NCI-H2029 (cell line): ENCODE results near the gene EPHA7.

Experiments used
- DNase-seq: peaks from one replicate; lab custom pipeline; 2025; lab: John Stamatoyannopoulos, UW

EPHA7 gene

DNA sequence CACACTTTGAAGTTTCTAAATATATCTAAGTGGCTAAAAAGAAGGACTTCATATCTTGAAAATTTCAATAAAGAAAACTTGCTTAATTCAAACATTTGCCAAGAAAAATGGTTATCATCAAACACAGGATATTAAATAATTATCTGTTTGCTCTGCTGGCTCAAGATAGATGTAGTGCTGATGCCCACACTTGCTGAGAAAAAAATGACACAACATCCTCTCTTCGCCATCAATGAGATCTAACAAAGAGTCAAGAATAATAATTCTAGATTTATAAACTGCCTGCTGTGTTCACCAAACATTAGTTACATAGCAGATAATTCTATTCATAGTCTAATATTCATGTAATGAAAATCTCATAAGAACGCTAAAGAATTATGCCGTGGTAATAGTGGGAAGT, 93.6 kb downstream of the EPHA7 start:
- DNase-seq: no peak

DNA sequence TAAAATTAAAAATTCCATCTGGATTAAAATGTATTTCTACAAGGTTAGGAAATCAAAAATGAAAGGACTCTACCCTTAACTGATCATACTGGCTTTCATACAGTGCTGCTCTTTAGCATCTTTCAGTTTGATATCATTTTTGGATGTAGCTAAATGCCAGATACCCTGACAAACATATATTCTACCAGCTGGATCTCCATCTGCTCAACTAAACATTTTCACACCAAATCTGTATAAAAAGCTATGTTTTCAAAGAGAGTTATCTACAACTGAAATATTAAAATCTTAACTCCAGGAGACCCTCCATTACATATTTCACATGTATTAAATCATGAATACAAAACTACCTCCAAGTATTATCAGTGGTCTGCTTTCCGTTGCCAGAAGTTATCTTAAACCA, 95.7 kb downstream of the EPHA7 start:
- DNase-seq: no peak

DNA sequence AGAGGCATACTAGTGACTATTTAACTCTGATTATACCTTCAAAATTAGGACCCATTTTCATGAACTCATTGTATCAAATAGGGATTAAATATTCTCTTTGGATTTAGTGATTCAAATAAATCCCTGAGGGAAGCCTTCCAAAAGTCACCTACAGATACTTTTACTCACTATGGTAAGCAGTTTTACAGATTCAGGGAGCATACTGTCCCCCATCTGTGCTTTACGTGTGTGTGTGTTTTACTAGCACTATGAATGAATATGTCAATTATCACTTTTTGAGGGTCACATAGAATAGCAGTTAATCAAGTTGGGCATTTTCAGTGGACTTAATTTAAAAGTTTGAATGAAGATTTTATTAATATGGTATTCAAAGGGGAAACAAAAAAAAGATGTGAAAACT, 96.7 kb downstream of the EPHA7 start:
- no peak for DNase-seq

DNA sequence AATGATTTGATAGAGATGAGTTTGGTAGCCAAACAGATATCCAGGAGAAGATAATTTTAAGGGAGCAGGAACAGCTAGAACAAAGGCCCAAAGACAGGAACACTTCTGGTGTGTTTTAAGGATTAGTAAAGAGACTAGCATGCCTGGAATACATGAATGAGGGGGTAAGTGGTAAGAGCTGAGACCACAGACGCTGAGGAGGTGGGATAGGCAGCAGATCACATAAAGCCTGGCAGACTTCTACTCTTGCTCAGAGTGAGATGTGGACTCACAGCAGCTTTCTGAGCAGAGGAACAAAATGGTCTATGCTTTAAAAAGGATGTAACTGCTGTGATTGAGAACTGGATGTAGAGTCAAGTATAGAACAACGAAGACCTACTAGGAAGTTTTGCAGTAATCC, 100.1 kb downstream of the EPHA7 start:
- no peak for DNase-seq

DNA sequence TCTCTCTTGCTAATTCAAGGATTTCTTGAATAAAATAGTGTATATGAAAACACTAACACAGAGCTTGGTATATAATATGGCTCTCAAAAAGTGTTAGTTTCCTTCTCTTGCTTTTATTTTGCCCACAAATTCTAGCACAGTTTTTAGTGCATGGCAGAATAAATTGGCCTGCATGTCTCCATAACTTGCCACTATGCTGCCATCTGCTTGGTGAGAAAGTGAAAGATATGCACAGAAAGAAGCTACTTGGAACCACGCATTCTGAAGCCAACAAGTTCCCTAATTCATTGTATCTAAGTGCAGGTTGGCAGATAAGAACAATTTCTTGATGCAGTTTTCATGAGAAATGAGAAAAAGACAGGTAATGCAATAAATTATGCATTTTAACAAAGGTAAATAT, 101.2 kb downstream of the EPHA7 start:
- DNase-seq: no peak

DNA sequence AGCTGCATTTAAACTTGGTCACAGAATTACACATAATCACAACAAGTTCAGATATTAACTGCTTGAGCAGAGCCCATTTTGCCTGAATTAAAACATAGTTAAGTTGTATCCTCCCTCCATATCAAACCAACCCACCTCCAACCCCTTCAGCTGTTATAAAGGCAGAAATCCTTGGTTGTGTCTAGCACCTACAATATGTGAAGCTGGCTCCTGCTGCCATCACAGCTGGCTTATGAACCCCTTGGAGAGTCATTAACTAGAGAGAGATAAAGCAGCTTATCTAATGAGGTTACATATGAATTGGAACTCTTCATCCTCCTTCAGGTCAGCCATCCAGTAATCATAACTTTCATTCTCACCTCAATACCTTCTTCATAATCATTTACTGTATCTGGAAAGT, 101.8 kb downstream of the EPHA7 start:
- DNase-seq: no peak

DNA sequence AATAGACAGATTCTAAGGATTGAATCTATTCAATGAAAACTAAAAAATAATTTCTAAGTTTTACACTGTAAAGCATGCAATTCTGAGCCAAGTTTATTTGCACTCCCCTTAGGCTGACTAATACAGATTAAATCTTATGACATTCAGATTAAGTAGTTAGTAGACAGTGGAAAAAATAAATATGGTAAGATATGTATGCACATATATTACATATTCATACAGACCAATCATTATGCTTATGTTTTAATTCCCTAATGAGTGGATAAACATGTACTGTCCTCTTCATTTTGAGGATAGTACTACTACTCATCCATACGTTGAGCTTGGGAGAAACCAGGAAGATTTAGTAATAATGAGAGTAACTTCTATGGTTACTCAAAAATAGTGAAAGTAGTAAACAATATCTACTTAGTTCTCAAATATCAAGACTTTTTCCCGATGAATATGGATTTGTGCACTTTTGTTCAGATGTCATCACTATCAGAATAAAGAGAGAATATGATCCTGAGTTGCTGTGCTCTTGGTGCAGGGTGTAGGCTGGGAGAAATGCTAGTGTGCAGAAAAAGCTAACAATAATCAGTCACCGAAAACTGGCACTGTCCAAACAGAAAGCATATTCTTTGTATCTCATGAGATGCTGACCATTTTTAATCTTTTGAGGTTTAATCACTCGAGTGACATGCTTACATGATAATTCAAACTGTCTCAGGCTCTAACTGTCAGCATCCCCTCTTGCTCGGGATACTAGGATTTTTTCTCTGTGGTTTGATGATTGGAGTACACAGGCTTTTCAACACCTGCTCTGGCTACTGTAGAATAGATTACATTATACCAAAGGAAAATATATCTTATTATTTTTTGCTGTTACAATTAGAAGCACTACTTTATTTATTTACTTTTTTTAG, 111.6 kb downstream of the EPHA7 start:
- no peak for DNase-seq

DNA sequence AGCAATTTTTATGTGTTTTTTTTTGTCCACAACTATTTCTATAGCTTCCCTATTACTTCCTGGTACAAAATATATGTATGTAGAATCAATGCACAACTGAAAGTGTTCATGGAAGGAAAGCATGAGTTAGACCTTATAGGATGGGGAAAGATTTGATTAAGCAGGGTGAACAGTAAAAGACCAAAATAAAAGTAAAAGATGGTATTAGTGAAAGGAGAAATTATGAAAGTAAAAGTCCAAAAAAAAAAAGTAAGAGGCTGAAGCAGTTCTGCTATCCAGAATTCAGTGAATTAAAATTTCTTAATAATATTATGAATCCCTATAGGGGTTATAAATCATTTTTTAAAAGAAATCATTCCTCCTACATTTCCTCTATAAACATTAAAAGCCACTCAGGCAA, 114.3 kb downstream of the EPHA7 start:
- DNase-seq: no peak

DNA sequence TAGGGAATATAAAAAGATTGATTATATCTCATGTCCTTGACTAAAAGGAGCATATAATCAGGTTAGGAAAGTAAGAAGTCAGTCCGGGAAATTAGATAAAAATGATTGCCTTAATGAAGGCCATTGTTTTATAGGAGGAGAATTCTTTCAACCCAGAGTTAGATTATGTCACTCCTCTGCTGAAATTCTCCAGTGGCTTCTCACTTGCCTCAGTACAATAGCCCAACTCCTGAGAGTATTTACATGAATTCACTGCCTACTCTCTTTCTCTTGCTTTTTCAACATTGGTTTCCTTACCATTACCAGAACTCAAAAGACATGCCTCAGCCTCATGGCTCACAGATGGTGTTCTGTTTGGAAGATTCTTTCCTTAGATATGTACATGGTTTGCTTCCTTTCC, 114.9 kb downstream of the EPHA7 start:
- no peak for DNase-seq

DNA sequence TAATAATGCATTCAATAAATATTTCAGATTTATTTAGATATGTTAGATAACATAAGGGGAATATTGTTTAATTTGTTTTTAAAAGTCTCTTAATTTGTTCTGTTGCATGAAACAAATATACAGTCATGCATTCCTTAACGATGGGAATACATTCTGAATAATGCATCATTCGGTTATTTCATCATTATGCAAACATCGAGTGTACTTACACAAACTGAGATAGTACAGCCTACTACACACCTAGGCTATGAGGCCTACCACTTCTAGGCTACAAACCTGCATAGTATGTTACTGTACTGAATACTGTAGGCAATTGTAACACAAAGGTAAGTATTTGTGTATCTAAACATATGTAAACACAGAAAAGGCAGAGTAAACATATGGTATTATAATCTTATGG, 118.7 kb downstream of the EPHA7 start:
- DNase-seq: peak; percentile 79

DNA sequence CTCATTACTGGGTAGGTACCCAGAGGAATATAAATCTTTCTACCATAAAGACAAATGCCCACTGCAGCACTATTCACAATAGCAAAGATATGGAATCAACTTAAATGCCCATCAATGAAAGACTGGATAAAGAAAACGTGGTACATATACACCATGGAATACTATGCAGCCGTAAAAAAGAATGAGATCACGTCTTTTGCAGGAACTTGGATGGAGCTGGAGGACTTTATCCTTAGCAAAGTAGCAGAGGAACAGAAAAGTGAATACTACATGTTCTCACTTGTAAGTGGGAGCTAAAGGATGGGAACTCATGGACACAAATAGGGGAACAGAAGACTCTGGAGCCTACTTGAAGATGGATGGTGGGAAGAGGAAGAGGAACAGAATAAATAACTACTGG, 119.7 kb downstream of the EPHA7 start:
- DNase-seq: no peak

DNA sequence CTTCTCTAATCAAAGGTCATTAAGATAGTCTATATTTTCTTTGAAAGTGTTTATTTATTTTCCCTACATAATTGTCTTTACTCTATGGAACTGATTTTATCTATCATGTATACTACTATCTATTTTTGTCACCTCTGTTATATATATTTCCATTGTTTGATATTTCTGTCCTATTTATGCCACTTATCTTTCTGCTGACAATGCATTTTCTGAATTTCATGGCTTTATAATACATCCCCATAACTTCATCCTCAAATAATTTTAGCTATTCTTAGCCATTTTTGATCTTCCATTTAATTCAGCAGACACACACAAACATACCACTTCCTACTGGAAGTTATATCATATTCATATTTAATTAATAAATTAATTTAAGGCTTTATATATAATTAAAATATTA, 123.7 kb downstream of the EPHA7 start:
- DNase-seq: no peak

DNA sequence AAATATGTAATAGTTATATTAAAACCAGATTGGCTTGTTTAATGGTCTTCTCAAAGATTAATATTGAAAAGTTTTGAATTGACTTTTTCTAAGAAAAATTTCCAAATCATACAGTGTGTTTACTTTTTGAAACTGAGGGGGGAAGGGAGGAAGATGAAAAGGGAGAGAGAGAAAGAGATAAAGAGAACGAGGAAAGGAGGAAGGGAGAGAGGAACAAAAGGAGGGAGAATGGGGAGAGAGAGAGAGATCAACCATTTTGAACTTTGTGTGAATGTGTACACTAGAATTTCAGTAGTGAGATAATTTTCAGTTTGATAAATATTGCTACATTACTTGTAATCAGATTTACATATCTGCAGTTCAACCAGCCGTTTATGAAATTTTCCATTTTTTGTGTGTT, 124.5 kb downstream of the EPHA7 start:
- DNase-seq: no peak

DNA sequence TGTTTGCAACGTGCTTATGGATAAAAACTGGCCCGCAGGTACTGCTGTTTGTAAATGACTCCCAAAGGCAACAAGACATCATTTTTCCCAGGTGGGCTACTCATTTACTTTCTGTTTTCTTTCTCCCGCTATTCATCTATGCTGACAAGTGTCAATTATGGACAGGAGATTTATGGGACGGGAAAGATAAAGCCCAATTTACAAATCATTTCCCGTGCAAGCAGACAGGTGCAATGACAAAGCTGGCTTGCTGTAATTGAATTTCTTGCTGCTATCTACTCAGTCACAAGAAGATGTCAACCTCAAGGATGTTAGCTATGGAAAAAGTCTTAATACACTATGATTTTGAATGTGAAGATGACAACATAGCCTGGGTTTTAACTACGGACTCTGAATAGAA, 125.5 kb downstream of the EPHA7 start:
- no peak for DNase-seq

DNA sequence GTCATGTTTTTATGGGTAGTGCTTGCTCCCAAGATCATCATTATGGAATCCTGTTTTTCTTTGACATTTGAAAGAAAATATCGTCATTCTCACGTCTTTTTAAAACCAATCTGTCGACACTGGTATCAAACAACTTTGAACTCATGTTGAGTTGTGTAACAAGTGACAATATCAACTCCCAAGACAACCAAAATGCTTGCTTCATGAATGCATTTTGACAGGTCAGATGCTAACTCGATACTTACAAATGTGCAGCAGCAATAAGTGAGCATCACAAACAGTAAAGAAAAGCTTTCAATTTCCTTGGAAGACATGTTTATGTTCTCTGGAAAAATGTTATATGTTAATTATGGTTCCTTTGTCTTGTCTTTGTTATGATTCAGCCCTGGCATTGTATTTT, 125.9 kb downstream of the EPHA7 start:
- no peak for DNase-seq

DNA sequence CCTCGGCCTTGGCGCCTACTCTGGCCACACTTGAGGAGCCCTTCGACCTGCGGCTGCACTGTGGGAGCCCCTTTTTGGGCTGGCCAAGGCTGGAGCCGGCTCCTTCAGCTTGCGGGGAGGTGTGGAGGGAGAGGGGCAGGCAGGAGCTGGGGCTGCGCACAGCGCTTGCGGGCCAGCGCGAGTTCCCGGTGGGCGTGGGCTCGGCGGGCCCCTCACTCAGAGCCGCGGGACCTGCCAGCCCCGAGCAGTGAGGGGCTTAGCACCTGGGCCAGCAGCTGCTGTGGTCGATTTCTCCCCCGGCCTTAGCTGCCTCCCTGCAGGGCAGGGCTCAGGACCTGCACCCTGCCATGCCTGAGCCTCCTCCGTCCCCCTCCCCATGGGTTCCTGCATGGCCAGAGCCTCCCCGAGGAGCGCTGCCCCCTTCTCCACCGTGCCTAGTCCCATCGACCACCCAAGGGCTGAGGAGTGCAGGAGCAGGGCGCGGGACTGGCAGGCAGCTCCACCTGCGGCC, 136.8 kb downstream of the EPHA7 start:
- DNase-seq: no peak

DNA sequence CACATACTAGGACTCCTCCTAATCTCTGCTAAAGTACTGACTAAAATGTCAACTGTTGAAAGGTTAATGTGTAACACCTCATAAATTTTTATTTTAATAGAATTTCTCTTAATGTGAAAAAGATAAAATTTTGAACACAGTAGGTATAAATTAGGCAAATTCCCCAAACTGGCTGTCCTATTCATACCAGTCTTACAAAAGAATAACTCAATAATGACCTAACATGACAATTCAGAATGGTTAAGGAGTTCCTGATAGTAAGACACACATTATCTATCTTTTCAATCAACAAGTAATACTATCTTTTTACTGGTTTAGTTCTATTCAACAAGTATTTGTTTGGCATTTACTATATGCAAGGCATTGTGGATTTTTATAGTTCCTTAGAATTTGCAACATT, 141.1 kb downstream of the EPHA7 start:
- no peak for DNase-seq

DNA sequence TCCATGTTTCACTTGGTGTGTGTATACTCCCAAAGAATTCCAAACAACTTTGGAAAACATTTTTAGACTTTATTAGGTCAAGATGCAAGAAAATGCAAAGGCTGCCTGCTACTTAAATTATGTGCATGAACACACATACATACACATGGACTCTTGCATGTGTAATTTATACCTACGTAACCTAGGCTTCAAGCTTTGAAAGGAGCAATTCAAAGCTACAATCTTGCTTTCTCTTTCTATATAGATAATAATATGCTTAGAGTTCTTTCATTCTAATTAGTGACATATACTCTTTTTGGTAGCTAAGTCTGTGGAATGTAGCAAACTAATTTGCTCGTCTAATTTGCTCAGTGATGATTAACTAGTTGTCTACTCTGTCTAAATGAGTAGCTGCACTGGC, 146.5 kb downstream of the EPHA7 start:
- no peak for DNase-seq

DNA sequence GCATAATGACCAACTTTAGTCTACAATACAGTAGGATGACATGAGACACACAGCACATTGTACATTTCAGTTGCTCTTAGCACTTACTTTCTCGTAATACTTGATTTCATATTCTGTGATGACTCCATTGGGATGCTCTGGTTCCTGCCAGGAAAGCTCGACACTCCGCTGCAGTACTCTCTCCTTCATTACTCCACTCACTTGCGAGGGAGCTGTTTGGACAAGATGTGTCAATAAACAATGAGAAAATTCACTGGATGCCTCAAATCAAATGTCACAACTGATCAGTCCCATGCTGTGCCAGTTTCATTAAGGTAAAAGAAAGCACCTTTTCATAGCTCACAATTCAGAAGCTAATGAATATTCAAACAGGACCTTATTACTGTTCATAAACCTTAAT, 147.1 kb downstream of the EPHA7 start:
- DNase-seq: no peak

DNA sequence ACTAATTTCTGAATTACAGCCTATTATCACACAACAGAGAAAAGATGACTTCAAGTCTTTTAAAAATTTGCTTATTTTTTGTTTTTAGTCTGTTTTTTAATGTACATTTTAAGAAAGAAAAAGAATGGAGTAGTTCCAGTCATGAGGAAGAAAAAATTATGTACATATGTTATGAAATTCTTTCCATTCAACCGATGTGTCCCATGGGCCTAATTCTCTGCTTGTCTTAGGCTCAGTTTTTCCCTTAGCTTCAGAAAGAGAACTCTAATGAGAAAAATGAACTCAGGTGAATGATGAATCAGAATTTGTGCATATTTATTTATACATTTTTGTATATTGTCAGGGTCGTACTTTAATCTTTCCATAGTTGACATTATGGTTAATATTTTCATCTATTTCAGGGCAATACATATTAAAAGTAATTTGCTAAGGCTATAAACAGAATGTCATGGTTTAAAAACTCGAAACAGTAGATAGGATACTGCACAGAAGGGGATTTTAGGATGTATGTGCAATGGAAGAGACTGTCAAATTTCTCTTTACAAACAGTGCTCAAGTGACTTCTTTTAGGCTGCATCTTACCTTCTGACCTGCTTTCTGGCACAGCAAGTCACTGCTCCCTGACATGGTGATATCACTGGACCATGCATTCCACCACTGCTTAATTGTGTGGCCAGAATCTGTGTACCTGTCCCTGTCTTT, 153.1 kb downstream of the EPHA7 start:
- DNase-seq: no peak

DNA sequence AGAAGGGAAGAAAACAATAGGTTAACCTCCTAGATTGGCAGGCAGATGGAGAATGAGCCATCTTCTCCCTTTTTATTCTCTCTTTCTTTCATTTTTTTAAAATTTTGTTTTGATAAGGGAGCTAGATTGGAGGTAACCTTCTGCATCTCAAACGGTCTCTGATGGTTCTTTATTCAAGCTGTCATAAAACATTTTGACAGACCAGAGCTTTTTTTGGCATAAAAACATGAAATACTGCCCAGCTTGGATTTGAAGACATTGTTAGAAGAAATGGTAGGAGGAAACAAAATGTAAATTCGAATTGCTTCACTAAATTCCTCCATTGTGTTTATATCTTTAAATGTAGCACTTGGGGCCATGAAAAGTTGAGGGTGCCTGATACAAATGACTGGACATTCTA, 158.5 kb downstream of the EPHA7 start:
- no peak for DNase-seq

DNA sequence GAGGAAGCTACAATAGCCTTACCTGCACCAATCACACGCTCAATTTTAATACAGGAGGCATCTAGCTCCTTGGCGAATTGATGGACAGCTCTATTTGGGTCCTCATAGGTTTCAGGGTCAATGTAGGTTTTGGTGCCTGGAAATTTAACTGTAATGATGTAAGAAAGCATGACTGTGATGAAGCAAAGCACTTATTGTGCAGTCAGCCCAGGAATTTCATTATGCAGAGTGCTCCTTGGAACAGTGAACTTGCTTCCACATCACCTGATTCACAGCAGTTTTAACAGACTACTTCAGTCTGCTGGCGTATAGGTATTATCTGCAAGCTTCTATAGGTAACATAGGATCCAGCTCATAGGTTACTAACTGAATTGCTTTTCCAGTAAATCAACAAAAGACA, 160.0 kb downstream of the EPHA7 start:
- no peak for DNase-seq

DNA sequence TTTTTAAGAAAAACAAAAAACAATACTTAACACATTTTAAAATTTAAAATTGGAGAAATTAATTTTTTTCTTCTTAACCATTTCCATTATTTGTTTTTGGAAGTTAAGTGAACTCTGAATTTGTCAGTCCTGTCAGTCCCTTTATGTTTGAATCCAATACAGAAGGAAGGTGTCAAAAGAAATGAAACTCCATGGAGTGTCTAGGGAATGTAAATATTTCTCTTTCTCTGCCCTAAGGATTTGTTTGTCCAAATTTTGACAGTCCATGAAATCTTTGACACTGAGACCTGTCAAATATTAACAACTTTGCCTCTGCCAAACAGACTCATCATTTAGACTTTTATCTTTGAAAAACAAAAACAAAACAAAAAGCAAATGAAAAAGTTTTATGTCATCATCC, 166.4 kb downstream of the EPHA7 start:
- DNase-seq: no peak

DNA sequence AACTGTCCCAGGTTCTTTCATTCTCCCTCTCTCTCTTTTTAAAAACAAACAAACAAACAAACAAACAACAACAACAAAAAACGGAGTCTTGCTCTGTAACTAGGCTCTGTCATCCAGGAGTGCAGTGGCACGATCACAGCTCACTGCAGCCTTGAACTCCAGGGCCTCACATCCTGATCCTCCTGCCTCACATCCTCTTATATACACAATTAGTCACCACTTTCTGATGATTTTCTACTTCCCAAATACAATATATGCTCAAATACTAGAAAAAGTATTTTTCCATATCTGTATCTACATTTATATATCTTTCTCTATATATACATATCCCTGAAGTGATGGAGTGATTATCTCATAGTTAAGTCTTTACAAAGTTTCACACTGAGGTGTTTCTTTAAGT, 170.7 kb downstream of the EPHA7 start:
- DNase-seq: no peak
